ENCODE results near the gene ABCC1.

The ABCC1 gene

DNA sequence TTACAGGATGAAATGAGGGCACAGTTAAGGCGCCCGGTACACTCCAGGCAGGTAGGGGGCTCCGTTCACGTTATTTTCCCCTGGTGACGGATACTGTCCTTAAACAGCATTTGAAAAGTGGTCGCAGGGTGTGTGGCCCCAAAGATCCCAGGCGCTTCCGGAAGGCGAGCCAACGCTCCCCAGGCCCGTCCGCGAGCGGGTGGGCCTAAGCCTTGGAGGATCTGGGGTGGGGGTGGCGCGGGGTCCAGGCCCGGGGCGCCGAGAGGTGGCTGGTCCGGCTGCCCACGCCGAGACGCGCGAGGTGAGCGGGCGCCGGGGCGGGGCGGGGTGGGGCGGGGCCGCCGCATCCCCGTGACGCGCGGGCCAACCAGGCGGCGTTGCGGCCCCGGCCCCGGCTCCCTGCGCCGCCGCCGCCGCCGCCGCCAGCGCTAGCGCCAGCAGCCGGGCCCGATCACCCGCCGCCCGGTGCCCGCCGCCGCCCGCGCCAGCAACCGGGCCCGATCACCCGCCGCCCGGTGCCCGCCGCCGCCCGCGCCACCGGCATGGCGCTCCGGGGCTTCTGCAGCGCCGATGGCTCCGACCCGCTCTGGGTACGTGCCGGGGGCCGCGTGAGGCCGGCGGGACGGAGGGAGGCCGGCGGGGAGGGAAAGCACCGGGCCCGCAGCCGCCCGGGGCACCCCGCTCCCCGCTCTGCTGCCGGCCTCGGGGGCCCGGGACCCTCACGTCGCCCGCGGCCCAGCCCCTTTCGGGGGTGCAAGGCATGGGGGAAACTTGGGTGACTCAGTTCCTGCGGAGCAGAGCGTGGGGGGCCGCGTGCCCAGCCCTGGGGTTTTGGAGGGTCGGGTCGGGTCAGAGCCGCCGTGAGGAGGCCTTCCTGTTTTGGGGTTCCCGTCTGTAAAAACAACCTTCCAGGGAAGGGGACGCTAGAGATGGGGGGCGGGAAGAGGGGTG, at the start of gene ABCC1:
Gene ABCC1, plus strand, starts transcription at position 407 of the 951 bp plus-strand sequence. Its CDS starts 136 bp downstream, at position 543.
- TF ChIP-seq, protein P1, sequence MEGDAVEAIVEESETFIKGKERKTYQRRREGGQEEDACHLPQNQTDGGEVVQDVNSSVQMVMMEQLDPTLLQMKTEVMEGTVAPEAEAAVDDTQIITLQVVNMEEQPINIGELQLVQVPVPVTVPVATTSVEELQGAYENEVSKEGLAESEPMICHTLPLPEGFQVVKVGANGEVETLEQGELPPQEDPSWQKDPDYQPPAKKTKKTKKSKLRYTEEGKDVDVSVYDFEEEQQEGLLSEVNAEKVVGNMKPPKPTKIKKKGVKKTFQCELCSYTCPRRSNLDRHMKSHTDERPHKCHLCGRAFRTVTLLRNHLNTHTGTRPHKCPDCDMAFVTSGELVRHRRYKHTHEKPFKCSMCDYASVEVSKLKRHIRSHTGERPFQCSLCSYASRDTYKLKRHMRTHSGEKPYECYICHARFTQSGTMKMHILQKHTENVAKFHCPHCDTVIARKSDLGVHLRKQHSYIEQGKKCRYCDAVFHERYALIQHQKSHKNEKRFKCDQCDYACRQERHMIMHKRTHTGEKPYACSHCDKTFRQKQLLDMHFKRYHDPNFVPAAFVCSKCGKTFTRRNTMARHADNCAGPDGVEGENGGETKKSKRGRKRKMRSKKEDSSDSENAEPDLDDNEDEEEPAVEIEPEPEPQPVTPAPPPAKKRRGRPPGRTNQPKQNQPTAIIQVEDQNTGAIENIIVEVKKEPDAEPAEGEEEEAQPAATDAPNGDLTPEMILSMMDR (IDR thresholded peaks at IDR 0.05) = no peak
- Histone ChIP-seq H3K4me3 (ENCODE audit: low read depth in 1 of 2, low read length in 1 of 2) (peak within 1 kb of the TSS; percentile 62 to 71), H3K4me1 (ENCODE audit: control insufficient read depth in 1 of 2, insufficient read depth in 1 of 2, low read depth in 1 of 2, low read length in 1 of 2) (peaks cover 29 to 40% of the 10 kb centered on the region in 2 experiments), H3K27ac (peak within 1 kb of the TSS; percentile 78), H3K27me3 (no peaks in the 10 kb centered on the region), H3K9me3 (no peaks in the 10 kb centered on the region), H3K36me3 (no peaks in the 10 kb centered on the region)

DNA sequence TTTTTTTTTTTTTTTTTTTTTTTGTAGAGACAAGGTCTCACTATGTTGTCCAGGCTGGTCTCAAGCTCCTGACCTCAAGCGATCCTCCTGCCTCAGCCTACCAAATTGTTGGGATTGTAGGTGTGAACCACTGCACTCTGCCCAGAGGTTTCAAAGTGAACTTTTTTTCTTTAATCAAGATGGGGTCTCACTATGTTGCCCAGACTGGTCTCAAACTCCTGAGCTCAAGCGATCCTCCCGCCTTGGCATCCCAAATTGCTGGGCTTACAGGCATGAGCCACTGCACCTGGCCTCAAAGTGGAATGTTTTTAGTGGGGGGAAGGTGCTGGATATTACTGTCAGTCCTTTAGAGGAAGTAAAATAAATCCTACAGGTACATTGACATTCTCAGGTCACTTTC, 49.1 kb upstream of the ABCC1 start:
- H3K9me3 ChIP-seq = no peaks in the 10 kb centered on the region
- peaks cover 24 to 31% of the 10 kb centered on the region in 2 experiments for H3K4me1 ChIP-seq (ENCODE audit: control insufficient read depth in 1 of 2, insufficient read depth in 1 of 2, low read depth in 1 of 2, low read length in 1 of 2)
- no peaks in the 10 kb centered on the region for H3K27me3 ChIP-seq
- TF ChIP-seq, protein P1 (IDR thresholded peaks at IDR 0.05) = no peak
- no peak overlapping the region for H3K4me3 ChIP-seq (ENCODE audit: low read depth in 1 of 2, low read length in 1 of 2)
- no peaks in the 10 kb centered on the region for H3K36me3 ChIP-seq
- no peak overlapping the region for H3K27ac ChIP-seq

- TF ChIP-seq, protein P1 (IDR thresholded peaks at IDR 0.05) = no peak
- Histone ChIP-seq H3K27ac (no peak overlapping the region), H3K27me3 (no peaks in the 10 kb centered on the region), H3K4me1 (ENCODE audit: control insufficient read depth in 1 of 2, insufficient read depth in 1 of 2, low read depth in 1 of 2, low read length in 1 of 2) (peaks cover 24 to 31% of the 10 kb centered on the region in 2 experiments), H3K9me3 (no peaks in the 10 kb centered on the region), H3K4me3 (ENCODE audit: low read depth in 1 of 2, low read length in 1 of 2) (no peak overlapping the region), H3K36me3 (no peaks in the 10 kb centered on the region)
Measured at GRCh38 chr16:15900901-15901500, 48.4 kb upstream of the ABCC1 start.

DNA sequence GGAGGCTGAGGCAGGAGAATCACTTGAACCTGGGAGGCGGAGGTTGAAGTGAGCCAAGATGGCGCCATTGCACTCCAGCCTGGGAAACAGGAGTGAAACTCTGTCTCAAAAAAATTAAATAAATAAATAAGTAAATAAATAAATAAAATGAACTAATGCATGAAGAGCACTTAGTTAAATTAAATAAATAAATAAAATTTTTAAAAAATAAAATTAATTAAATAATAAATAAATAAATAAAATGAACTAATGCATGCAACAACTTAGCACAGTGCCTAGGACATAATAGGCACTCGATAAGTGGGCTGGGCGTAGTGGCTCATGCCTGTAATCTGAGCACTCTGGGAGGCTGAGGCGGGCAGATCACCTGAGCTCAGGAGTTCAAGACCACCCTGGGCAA, 45.5 kb upstream of the ABCC1 start:
- no peak overlapping the region for H3K4me3 ChIP-seq (ENCODE audit: low read depth in 1 of 2, low read length in 1 of 2)
- no peaks in the 10 kb centered on the region for H3K27me3 ChIP-seq
- no peak overlapping the region for H3K27ac ChIP-seq
- peaks cover 24 to 26% of the 10 kb centered on the region in 2 experiments for H3K4me1 ChIP-seq (ENCODE audit: control insufficient read depth in 1 of 2, insufficient read depth in 1 of 2, low read depth in 1 of 2, low read length in 1 of 2)
- no peaks in the 10 kb centered on the region for H3K36me3 ChIP-seq
- no peaks in the 10 kb centered on the region for H3K9me3 ChIP-seq
- TF ChIP-seq, protein P1 (IDR thresholded peaks at IDR 0.05) = no peak

GRCh38 chr16:15906439-15906838, 43.0 kb upstream of the ABCC1 start:
- Histone ChIP-seq H3K36me3 (no peaks in the 10 kb centered on the region), H3K4me1 (ENCODE audit: control insufficient read depth in 1 of 2, insufficient read depth in 1 of 2, low read depth in 1 of 2, low read length in 1 of 2) (peaks cover under 1% of the 10 kb centered on the region in 2 experiments), H3K9me3 (no peaks in the 10 kb centered on the region), H3K27ac (no peak overlapping the region), H3K4me3 (ENCODE audit: low read depth in 1 of 2, low read length in 1 of 2) (no peak overlapping the region), H3K27me3 (no peaks in the 10 kb centered on the region)
- TF ChIP-seq, protein P1 (IDR thresholded peaks at IDR 0.05) = no peak
